GM12878 (cell line): ENCODE measurements around the gene COL23A1. TPM values are rescaled to one million over a fixed set of nuclear protein-coding genes. Genes with fewer than 3 reads are reported as not detected.
A peak's percentile ranks its signal among the peaks of the same experiment; 100 is the strongest.

Source experiments
- ATAC-seq: fragments of 200-7000 bp; cut with Tn5 transposase; 3 replicates; pipeline ENCODE4 v1.9.1; 2020; ENCODE audit warnings: mild to moderate bottlenecking, moderate library complexity
- BruUV-seq: library from RNA; stranded (reverse); fragments of 400-500 nt; replicated peaks from 2 replicates; lab custom pipeline; 2021; lab: Mats Ljungman, UMichigan
- CTCF ChIA-PET: fragments of 300-600 bp; sonication (Branson Sonifier 250); formaldehyde crosslinking; extraction: SDS; loops from one replicate; lab custom pipeline; 2021; ENCODE audit warnings: inconsistent platforms; lab: Yijun Ruan, JAX
- POLR2A ChIA-PET: fragments of 350-600 bp; formaldehyde crosslinking; extraction: SDS; loops from one replicate; lab custom pipeline; 2021; ENCODE audit warnings: inconsistent platforms; lab: Charles Lee
- RAD21 ChIA-PET: fragments of 300-600 bp; sonication (Branson Sonifier 250); formaldehyde crosslinking; loops from one replicate; lab custom pipeline; 2023; ENCODE audit warnings: antibody characterized with exemption; ENCODE audit not compliant: unreplicated experiment; lab: Charles Lee
- SMC1A ChIA-PET: fragments of 300-600 bp; sonication (Branson Sonifier 250); formaldehyde crosslinking; loops from one replicate; lab custom pipeline; 2023; ENCODE audit not compliant: unreplicated experiment, uncharacterized antibody; lab: Charles Lee
- DNase-seq: peaks from one replicate; pipeline ENCODE4 v3.0.0-alpha.2; 2011; ENCODE audit warnings: low read depth, low spot score
- FAIRE-seq: peaks from 3 replicates; lab custom pipeline; 2011; peaks lifted over from hg19 to GRCh38; lab: Jason Lieb, UNC
- H2AFZ ChIP-seq: 2 replicates; pipeline ENCODE4 v1.6.0; 2011; ENCODE audit warnings: low read depth, low read length, control low read depth; ENCODE audit not compliant: control insufficient read depth
- H3K27ac ChIP-seq: 2 replicates; pipeline ENCODE4 v1.5.1; 2011; ENCODE audit warnings: control low read depth; ENCODE audit not compliant: control insufficient read depth, insufficient read depth
- H3K27me3 ChIP-seq, 2 experiments: replicated peaks in 1 of 2; 2 replicates each; pipeline versions ENCODE4 v1.6.0 to v1.6.1; 2011; ENCODE audit warnings: low read length in 1 of 2; ENCODE audit not compliant: control insufficient read depth in 2 of 2, insufficient read depth in 2 of 2
- H3K36me3 ChIP-seq, 2 experiments: 2 replicates each; pipeline ENCODE4 v1.5.1; 2011; ENCODE audit warnings: low read length in 1 of 2; ENCODE audit not compliant: control insufficient read depth in 2 of 2, insufficient read depth in 2 of 2
- H3K4me1 ChIP-seq: 2 replicates; pipeline ENCODE4 v1.6.1; 2011; ENCODE audit warnings: mild to moderate bottlenecking, low read length, moderate library complexity, mixed read lengths; ENCODE audit not compliant: control insufficient read depth, insufficient read depth
- H3K4me2 ChIP-seq: 2 replicates; pipeline ENCODE4 v1.6.0; 2011; ENCODE audit warnings: control low read depth; ENCODE audit not compliant: control insufficient read depth, insufficient read depth
- H3K4me3 ChIP-seq: fragments of 200-600 bp; sonication (generic); 2 replicates; pipeline ENCODE4 v1.5.1; 2016
- H3K79me2 ChIP-seq: 2 replicates; pipeline ENCODE4 v1.6.0; 2011; ENCODE audit warnings: low read length; ENCODE audit not compliant: control insufficient read depth, insufficient read depth
- H3K9ac ChIP-seq: 2 replicates; pipeline ENCODE4 v1.8.0; 2011; ENCODE audit warnings: low read length, control low read depth, mixed read lengths; ENCODE audit not compliant: control insufficient read depth, insufficient read depth
- H3K9me3 ChIP-seq: replicated peaks from 3 replicates; pipeline ENCODE4 v1.5.1; 2011; ENCODE audit warnings: mild to moderate bottlenecking, low read length; ENCODE audit not compliant: control insufficient read depth, insufficient read depth
- H4K20me1 ChIP-seq: 2 replicates; pipeline ENCODE4 v1.6.0; 2011; ENCODE audit not compliant: control insufficient read depth, insufficient read depth
- BHLHE40 ChIP-seq, 2 experiments: fragments of 450-650 bp in 1 of 2; IDR thresholded peaks; 2 replicates each; pipeline ENCODE4 v1.6.1; 2011 to 2017; ENCODE audit warnings: low read depth in 2 of 2, borderline replicate concordance in 1 of 2, improper control_type of control experiment in 1 of 2, low read length in 1 of 2, mild to moderate bottlenecking in 1 of 2
- FOXK2 ChIP-seq: fragments of 450-650 bp; IDR thresholded peaks from 2 replicates; pipeline ENCODE4 v1.6.1; 2017; ENCODE audit warnings: mild to moderate bottlenecking, moderate library complexity
- HDAC2 ChIP-seq: fragments of 200-600 bp; sonication (generic); IDR thresholded peaks from 2 replicates; pipeline ENCODE4 v1.6.1; 2017
- MEF2A ChIP-seq: IDR thresholded peaks from 2 replicates; pipeline ENCODE4 v1.6.1; 2011; ENCODE audit warnings: low read depth, mild to moderate bottlenecking, low read length, moderate library complexity; ENCODE audit not compliant: insufficient read depth
- NFXL1 ChIP-seq: fragments of 450-650 bp; IDR thresholded peaks from 2 replicates; pipeline ENCODE4 v1.6.1; 2017; ENCODE audit warnings: antibody characterized with exemption, mild to moderate bottlenecking, borderline replicate concordance
- WGBS: methylation state at CpG from one replicate; pipeline ENCODE4 v1.1.6; 2016; ENCODE audit warnings: low lambda C conversion rate; ENCODE audit not compliant: insufficient replicate concordance, insufficient coverage; ENCODE audit errors: missing lambda C conversion rate; 5-methylcytosine and 5-hydroxymethylcytosine counted together
- in situ Hi-C: fragments of 300-500 bp; cut with MboI; formaldehyde crosslinking; loops from 9 replicates; pipeline ENCODE4 v1.14.3; 2018; ENCODE audit warnings: mixed read lengths
- intact Hi-C: fragments of 100-400 bp; cut with micrococcal nuclease; formaldehyde crosslinking; loops from one replicate; pipeline ENCODE4 v1.14.2; 2022; ENCODE audit not compliant: unreplicated experiment
- polyA plus RNA-seq, 11 experiments: library from polyadenylated mRNA; depleted of rRNA in 4 of 11; unstranded in 6 of 11; stranded (reverse) in 5 of 11; fragments of >200 nt; fragmentation: Nextera tagmentation in 4 of 11; fragmentation: Illumina TruSeq in 1 of 11; extraction: Ambion mirVana in 4 of 11; extraction: Trizol in 1 of 11; gene quantifications; 1 replicate in 1 of 11; 2 replicates in 10 of 11; pipeline versions ENCODE4 v1.2.1 to v1.2.3, GENCODE V29; 2011 to 2016; ENCODE audit warnings: inconsistent platforms in 2 of 11, missing spikeins in 2 of 11, low read depth in 1 of 11
- total RNA-seq, 4 experiments: library from RNA; depleted of rRNA in 3 of 4; stranded (reverse); fragments of >200 nt in 3 of 4; fragmentation: Illumina TruSeq in 1 of 4; extraction: Trizol in 1 of 4; gene quantifications; 2 replicates each; pipeline versions ENCODE4 v1.2.1 to v1.2.3, GENCODE V29; 2013 to 2021
- TF ChIP-seq, protein P1 (sequence below): fragments of 450-650 bp; IDR thresholded peaks from 2 replicates; pipeline ENCODE4 v1.6.1; 2016; ENCODE audit warnings: mild to moderate bottlenecking, moderate library complexity, borderline replicate concordance

COL23A1 gene
- total and polyA plus RNA-seq, 10 of the 15 experiments (the other 5 are each of a cell fraction or from before 2014, with no cell fraction given) = 0.03 to 0.83 (median 0.09) TPM; not detected in 5

DNA sequence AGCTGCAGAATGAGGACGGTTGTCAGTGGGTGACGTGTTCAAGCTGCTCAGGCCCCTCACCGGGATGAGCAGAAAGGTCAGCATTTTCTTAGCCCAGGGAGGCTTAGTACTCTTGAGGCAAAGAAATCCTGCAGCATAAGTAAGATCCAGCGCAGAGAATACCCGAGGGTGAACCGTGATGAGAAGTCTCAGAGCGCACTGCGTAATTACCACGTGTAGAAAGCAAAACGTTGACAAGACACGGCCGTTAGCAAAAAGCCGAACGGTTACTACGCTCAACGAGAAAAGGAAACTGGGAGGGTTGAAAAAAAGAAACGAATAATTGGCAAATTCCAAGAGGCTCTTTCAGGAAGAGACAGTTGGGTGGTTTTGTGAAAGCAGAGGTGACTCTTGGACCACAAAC is 104.0 kb downstream of the COL23A1 start (continued):
- TF ChIP-seq, protein P1, sequence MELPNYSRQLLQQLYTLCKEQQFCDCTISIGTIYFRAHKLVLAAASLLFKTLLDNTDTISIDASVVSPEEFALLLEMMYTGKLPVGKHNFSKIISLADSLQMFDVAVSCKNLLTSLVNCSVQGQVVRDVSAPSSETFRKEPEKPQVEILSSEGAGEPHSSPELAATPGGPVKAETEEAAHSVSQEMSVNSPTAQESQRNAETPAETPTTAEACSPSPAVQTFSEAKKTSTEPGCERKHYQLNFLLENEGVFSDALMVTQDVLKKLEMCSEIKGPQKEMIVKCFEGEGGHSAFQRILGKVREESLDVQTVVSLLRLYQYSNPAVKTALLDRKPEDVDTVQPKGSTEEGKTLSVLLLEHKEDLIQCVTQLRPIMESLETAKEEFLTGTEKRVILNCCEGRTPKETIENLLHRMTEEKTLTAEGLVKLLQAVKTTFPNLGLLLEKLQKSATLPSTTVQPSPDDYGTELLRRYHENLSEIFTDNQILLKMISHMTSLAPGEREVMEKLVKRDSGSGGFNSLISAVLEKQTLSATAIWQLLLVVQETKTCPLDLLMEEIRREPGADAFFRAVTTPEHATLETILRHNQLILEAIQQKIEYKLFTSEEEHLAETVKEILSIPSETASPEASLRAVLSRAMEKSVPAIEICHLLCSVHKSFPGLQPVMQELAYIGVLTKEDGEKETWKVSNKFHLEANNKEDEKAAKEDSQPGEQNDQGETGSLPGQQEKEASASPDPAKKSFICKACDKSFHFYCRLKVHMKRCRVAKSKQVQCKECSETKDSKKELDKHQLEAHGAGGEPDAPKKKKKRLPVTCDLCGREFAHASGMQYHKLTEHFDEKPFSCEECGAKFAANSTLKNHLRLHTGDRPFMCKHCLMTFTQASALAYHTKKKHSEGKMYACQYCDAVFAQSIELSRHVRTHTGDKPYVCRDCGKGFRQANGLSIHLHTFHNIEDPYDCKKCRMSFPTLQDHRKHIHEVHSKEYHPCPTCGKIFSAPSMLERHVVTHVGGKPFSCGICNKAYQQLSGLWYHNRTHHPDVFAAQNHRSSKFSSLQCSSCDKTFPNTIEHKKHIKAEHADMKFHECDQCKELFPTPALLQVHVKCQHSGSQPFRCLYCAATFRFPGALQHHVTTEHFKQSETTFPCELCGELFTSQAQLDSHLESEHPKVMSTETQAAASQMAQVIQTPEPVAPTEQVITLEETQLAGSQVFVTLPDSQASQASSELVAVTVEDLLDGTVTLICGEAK = no peak
- TF ChIP-seq FOXK2 (no peak), NFXL1 (no peak), MEF2A (no peak)
- TF ChIP-seq, all 136 proteins: peak for 0

DNA sequence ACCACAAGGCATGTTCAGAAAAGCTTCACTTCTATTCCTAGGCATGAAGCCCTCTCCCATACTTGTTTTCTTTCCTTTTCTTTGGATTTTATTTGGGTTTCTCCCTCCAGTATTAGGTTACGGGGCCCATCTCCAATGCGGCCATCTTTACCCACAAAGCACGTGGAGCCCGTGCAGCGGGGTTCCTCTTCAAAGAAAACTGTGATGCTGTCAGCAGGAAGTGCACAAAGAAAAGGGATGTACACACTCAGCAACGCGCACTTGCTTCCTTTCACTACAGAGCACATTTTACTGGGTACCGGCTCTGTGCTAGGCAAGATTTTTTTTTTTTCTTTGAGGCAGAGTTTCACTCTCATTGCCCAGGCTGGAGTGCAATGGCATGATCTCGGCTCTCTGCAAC is 106.6 kb downstream of the COL23A1 start:
- no peaks in the 10 kb centered on the region for H3K4me1 ChIP-seq
- ATAC-seq = no peak
- intact Hi-C loops (no loop called here), in situ Hi-C loops (no loop called here)
- SMC1A ChIA-PET = no interaction called here
- no peak overlapping the region for H3K9ac ChIP-seq
- no peaks in the 10 kb centered on the region for H3K79me2 ChIP-seq
- H3K4me2 ChIP-seq = no peak overlapping the region
- 39% methylated on average over 9 of the region's 9 CpGs for WGBS
- no peak overlapping the region for H2AFZ ChIP-seq
- BruUV-seq = no TSS peak
- no peaks in the 10 kb centered on the region for H3K9me3 ChIP-seq
- DNase-seq = no peak
- no peaks in the 10 kb centered on the region for H4K20me1 ChIP-seq
- H3K27me3 ChIP-seq = no peaks in the 10 kb centered on the region
- no peak overlapping the region for H3K4me3 ChIP-seq
- RAD21 ChIA-PET = no interaction called here
- POLR2A ChIA-PET = no interaction called here
- TF ChIP-seq HDAC2 (no peak), BHLHE40 (IDR thresholded peaks at IDR 0.05; ENCODE audit: borderline replicate concordance in 1 of 2, low read depth in 2 of 2, low read length in 1 of 2) (peak; percentile 19 to 44; a peak in 1 of 4 replicates)
- no peak overlapping the region for H3K27ac ChIP-seq
- CTCF ChIA-PET = no interaction called here
- no peaks in the 10 kb centered on the region for H3K36me3 ChIP-seq
- FAIRE-seq = no peak
